Memory B cell (primary cell): ENCODE measurements around the gene EXOSC2.

Experiments
- ATAC-seq: fragments of 150-1000 bp; cut with Tn5 transposase; 2 replicates; pipeline ENCODE4 v1.10.0; 2021; ENCODE audit warnings: low read depth, mild to moderate bottlenecking, moderate library complexity
- DNase-seq, 2 donors: peaks; one replicate each; pipeline ENCODE4 v3.0.0; 2022; ENCODE audit warnings: low spot score in 2 of 2
- H3K27ac Mint-ChIP-seq: one replicate; pipeline ENCODE4 v1.8.0; 2022; ENCODE audit warnings: mild to moderate bottlenecking, moderate library complexity, mixed read lengths
- H3K27me3 Mint-ChIP-seq: one replicate; pipeline ENCODE4 v1.8.0; 2022; ENCODE audit warnings: mixed read lengths
- H3K36me3 Mint-ChIP-seq: one replicate; pipeline ENCODE4 v1.8.0; 2022; ENCODE audit warnings: mild to moderate bottlenecking, mixed read lengths
- H3K4me1 Mint-ChIP-seq: one replicate; pipeline ENCODE4 v1.8.0; 2022; ENCODE audit warnings: mixed read lengths
- H3K4me3 Mint-ChIP-seq: one replicate; pipeline ENCODE4 v1.8.0; 2022; ENCODE audit warnings: mild to moderate bottlenecking, moderate library complexity, mixed read lengths
- H3K9me3 Mint-ChIP-seq: one replicate; pipeline ENCODE4 v1.8.0; 2022; ENCODE audit warnings: mixed read lengths

EXOSC2 gene

GRCh38 chr9:130663977-130664250 lies 29.7 kb upstream of the EXOSC2 start:
- Mint-ChIP-seq H3K27me3 (peaks cover 25% of the 10 kb centered on the region), H3K27ac (no peak overlapping the region)

DNA sequence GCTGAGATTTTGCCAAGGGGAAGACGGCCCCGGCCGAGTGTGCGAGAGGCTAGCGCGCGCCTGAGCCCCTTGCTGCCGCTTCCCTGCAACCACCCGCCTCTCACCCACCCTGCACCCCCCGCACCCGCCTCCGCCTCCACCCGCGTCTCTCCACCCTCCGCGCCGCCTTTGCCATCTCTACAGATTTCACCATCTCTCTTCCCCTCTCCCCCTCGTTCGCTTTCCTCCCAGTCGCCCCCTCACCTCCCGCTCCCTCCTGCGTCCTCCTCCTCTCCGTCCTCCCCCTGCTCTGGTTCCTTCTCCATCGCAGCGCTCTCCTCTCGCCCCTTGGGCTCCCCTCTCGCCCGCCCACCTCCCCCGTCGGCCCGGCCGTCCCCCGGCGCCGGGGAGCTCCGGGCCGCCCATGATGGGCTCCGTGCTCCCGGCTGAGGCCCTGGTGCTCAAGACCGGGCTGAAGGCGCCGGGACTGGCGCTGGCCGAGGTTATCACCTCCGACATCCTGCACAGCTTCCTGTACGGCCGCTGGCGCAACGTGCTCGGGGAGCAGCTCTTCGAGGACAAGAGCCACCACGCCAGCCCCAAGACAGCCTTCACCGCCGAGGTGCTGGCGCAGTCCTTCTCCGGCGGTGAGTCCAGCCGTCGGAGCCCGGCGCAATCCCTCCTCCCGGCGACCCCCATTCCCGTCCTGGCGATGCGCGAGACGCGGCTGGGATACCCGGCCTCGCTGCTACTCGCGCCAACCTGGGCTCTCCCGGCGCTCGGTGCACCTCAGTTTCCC lies 29.1 kb upstream of the EXOSC2 start, which contains the start of gene PRDM12:
Gene PRDM12, plus strand, starts transcription at position 344 of the 778 bp plus-strand sequence. Its CDS starts 60 bp downstream, at position 404.
- no peak for DNase-seq
- Mint-ChIP-seq H3K27me3 (peaks cover 23% of the 10 kb centered on the region), H3K4me3 (peak within 1 kb of the TSS; percentile 61), H3K9me3 (no peaks in the 10 kb centered on the region), H3K4me1 (peaks cover 14% of the 10 kb centered on the region), H3K36me3 (peaks cover 1% of the 10 kb centered on the region), H3K27ac (no peak within 1 kb of the TSS)
- no peak for ATAC-seq

More at GRCh38 chr9:130663977-130664250, 29.7 kb upstream of the EXOSC2 start:
- Mint-ChIP-seq H3K36me3 (peaks cover 1% of the 10 kb centered on the region), H3K4me1 (peaks cover 14% of the 10 kb centered on the region), H3K9me3 (no peaks in the 10 kb centered on the region), H3K4me3 (peak overlapping the region; percentile 61)
- no peak for ATAC-seq
- no peak for DNase-seq

GRCh38 chr9:130665029-130665430 lies 28.6 kb upstream of the EXOSC2 start:
- DNase-seq: no peak
- Mint-ChIP-seq H3K27ac (no peak overlapping the region), H3K36me3 (peaks cover 1% of the 10 kb centered on the region), H3K4me1 (peaks cover 12% of the 10 kb centered on the region), H3K27me3 (peaks cover 20% of the 10 kb centered on the region), H3K9me3 (no peaks in the 10 kb centered on the region), H3K4me3 (peak overlapping the region; percentile 15)
- no peak for ATAC-seq

GRCh38 chr9:130665431-130666392 lies 27.9 kb upstream of the EXOSC2 start:
- peak in 1 of 2 donors; percentile 29 for DNase-seq
- no peak overlapping the region for H3K27ac Mint-ChIP-seq
- H3K36me3 Mint-ChIP-seq: peaks cover 1% of the 10 kb centered on the region
- peaks cover 20% of the 10 kb centered on the region for H3K27me3 Mint-ChIP-seq
- ATAC-seq: peak; percentile 60
- H3K9me3 Mint-ChIP-seq: no peaks in the 10 kb centered on the region
- peaks cover 12% of the 10 kb centered on the region for H3K4me1 Mint-ChIP-seq
- peak overlapping the region; percentile 15 for H3K4me3 Mint-ChIP-seq

- no peak overlapping the region for H3K27ac Mint-ChIP-seq
Measured at GRCh38 chr9:130666393-130667119, 27.0 kb upstream of the EXOSC2 start.

GRCh38 chr9:130667120-130667435 lies 26.5 kb upstream of the EXOSC2 start:
- no peak overlapping the region for H3K27ac Mint-ChIP-seq
- no peak overlapping the region for H3K4me3 Mint-ChIP-seq
- ATAC-seq: no peak
- H3K27me3 Mint-ChIP-seq: peaks cover 20% of the 10 kb centered on the region
- H3K36me3 Mint-ChIP-seq: peaks cover 1% of the 10 kb centered on the region
- H3K9me3 Mint-ChIP-seq: no peaks in the 10 kb centered on the region
- no peak for DNase-seq
- peaks cover 12% of the 10 kb centered on the region for H3K4me1 Mint-ChIP-seq

More at GRCh38 chr9:130666393-130667119, 27.0 kb upstream of the EXOSC2 start:
- Mint-ChIP-seq H3K4me3 (no peak overlapping the region), H3K4me1 (peaks cover 12% of the 10 kb centered on the region), H3K27me3 (peaks cover 20% of the 10 kb centered on the region), H3K9me3 (no peaks in the 10 kb centered on the region), H3K36me3 (peaks cover 1% of the 10 kb centered on the region)
- DNase-seq (no peak), ATAC-seq (no peak)

DNA sequence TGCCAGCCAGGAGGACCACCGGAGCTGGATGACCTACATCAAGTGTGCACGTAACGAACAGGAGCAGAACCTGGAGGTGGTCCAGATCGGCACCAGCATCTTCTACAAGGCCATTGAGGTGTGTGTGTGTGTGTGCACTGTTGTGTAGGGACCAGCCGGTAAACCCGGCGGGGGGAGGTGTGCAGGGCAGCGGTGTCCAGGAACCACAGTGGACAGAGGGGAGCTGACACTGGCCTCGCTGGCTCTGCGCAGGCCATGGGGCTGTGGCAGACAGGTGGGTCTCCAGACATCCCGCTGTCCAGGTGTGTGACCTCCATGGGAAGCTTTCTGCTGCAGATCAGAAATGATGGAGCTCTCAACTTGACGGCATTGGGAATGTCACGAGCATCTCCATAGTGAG lies 25.4 kb upstream of the EXOSC2 start:
- DNase-seq (no peak), ATAC-seq (no peak)
- Mint-ChIP-seq H3K4me3 (no peak overlapping the region), H3K27ac (no peak overlapping the region), H3K9me3 (no peaks in the 10 kb centered on the region), H3K36me3 (peaks cover 1% of the 10 kb centered on the region), H3K4me1 (peaks cover 6% of the 10 kb centered on the region), H3K27me3 (peaks cover 16% of the 10 kb centered on the region)

DNA sequence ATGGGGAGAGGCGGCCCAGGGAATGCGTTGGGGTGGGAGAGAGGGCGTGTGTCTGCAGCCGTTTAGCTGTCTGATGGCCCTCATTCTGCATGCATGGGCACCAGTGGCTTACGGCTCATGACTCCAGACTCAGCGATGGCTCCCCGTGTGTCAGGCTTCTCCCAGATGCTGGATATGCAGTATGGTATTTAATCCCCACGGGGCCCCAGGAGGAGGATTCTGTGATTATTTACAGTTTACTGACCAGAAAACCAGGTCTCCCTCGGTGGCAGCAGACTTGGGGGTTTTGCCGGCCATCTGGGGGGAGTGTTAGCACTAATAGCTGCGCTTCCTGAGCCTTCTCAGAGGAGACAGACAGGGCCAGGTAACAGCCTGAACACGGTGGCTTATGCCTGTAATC lies 24.9 kb upstream of the EXOSC2 start:
- peaks cover 14% of the 10 kb centered on the region for H3K27me3 Mint-ChIP-seq
- DNase-seq (no peak), ATAC-seq (no peak)
- H3K4me3 Mint-ChIP-seq: no peak overlapping the region
- H3K4me1 Mint-ChIP-seq: peaks cover 6% of the 10 kb centered on the region
- H3K9me3 Mint-ChIP-seq: no peaks in the 10 kb centered on the region
- H3K27ac Mint-ChIP-seq: no peak overlapping the region
- H3K36me3 Mint-ChIP-seq: peaks cover 1% of the 10 kb centered on the region

DNA sequence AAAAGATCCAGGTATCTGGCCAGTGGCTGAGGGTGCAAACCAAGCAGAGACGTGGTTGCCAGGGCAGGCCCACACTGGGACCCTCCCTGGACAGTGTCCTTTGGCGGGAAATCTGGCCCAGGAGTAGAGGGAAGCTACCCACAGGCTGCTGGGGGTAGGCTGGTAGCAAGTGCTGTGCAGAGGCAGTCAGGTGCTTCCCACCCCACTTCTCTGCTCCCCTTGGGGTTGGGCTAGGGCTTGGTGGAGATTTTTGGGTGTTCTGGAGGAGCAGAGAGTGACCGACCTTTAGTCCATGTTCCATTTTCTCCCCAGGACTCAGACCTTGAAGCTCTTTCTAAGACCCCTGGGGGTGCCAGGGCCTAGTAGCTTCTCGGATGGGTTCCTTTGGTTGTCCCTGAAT lies 23.6 kb upstream of the EXOSC2 start:
- Mint-ChIP-seq H3K4me3 (no peak overlapping the region), H3K9me3 (no peaks in the 10 kb centered on the region)
- ATAC-seq: no peak

DNA sequence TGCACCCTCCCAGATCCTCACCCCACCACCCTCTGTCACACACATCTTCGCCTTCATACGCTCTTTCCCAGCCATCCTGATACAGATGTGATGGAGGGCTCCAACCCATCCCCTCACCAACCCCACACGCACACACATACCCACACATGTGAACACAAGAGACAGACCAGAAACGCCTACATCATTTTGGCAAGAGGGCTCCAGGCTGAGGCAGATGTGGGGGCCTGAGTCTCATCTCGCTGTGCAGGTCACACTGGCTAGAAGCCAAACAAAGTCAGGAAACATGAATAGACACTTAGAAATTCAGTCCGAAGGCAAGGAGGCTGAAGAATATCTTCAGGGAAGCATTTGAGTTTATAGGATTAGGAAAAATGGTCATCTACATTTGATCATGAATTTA lies 22.9 kb upstream of the EXOSC2 start:
- no peak overlapping the region for H3K4me3 Mint-ChIP-seq
- H3K27me3 Mint-ChIP-seq: peaks cover 9% of the 10 kb centered on the region
- H3K9me3 Mint-ChIP-seq: no peaks in the 10 kb centered on the region
- H3K4me1 Mint-ChIP-seq: no peaks in the 10 kb centered on the region
- no peak for DNase-seq
- ATAC-seq: no peak
- no peak overlapping the region for H3K27ac Mint-ChIP-seq
- H3K36me3 Mint-ChIP-seq: no peaks in the 10 kb centered on the region

More for the DNA sequence above, 23.6 kb upstream of the EXOSC2 start:
- H3K4me1 Mint-ChIP-seq: peaks cover 3% of the 10 kb centered on the region
- peaks cover 1% of the 10 kb centered on the region for H3K36me3 Mint-ChIP-seq
- H3K27ac Mint-ChIP-seq: no peak overlapping the region
- no peak for DNase-seq
- H3K27me3 Mint-ChIP-seq: peaks cover 12% of the 10 kb centered on the region

DNA sequence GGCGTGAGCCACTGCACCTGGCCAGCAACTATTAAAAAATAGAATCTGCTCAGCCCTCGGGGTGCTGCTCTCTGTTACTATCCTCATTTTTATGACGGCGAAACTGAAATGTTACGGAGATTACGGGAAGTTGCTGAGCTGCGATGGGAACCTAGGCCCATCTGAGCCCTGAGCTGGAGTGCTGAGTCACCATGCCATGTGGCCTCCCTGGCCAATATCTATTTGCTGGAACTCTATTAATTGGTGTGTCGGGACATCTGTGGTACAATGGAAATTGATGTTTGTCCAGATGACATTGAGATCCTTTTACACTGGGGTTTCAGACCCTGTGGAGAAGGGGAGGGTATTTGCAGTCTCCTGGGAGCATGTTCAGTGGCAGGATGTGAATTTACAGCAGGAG lies 21.1 kb upstream of the EXOSC2 start:
- no peak overlapping the region for H3K27ac Mint-ChIP-seq
- H3K27me3 Mint-ChIP-seq: peaks cover 7% of the 10 kb centered on the region

DNA sequence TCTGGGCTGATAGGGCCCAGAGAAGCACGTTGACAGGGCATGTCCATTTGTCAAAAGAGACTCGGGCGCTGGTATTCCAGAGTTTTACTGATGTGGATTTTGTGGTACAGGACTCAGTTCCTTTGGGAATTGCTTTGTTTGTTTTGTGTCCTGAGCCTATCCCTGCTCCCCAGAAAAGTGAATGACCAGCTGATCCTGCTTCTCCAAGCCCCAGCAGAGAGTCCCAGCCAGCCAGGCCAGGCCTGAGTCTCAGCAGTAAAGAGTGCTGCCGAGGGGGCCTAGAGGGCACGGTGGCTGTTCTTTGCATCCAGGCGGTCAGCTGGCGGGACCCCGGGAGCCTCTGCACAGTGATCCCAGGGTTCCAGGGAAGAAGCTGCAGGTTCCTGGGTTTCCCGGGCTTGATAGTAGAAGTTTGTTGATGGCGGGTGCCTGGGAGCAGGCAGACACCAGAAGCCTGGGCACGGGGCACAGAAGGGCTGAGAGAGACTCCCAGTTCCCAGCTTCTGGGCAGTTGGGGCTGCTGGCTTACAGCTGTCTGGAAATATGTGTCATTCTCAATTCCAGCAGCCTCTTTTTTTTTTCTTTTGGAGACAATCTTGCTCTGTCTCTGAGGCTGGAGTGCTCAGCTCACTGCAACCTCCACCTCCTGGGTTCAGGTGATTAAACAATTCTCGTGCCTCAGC lies 20.5 kb upstream of the EXOSC2 start:
- no peak for DNase-seq
- Mint-ChIP-seq H3K4me1 (no peaks in the 10 kb centered on the region), H3K4me3 (no peak overlapping the region), H3K27ac (no peak overlapping the region), H3K36me3 (no peaks in the 10 kb centered on the region), H3K27me3 (peaks cover 4% of the 10 kb centered on the region), H3K9me3 (no peaks in the 10 kb centered on the region)
- ATAC-seq: no peak

More for the DNA sequence above, 21.1 kb upstream of the EXOSC2 start:
- H3K4me1 Mint-ChIP-seq: no peaks in the 10 kb centered on the region
- H3K9me3 Mint-ChIP-seq: no peaks in the 10 kb centered on the region
- H3K4me3 Mint-ChIP-seq: no peak overlapping the region
- no peak for DNase-seq
- no peaks in the 10 kb centered on the region for H3K36me3 Mint-ChIP-seq
- no peak for ATAC-seq

DNA sequence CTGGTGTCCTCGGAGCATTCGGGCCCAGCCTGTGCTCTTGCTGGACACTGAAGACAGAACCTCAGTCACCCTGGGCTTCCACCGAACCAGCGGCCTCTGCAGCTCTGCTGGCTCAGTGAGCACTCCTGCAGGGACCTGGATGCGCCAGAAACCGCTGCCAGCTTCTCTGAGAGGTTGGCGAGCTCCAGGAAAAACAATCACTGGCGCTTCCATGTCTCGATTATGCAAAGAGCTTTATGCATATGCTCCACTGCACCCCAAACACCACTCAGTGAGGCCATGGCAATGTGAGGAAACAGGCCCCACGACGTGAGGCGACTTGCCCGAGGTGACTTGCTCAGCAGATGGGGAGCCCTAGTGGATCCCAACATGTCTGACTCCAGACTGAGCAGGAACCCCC lies 18.2 kb upstream of the EXOSC2 start:
- ATAC-seq: no peak
- Mint-ChIP-seq H3K36me3 (no peaks in the 10 kb centered on the region), H3K9me3 (no peaks in the 10 kb centered on the region), H3K4me3 (no peak overlapping the region), H3K27ac (no peak overlapping the region), H3K27me3 (peaks cover 2% of the 10 kb centered on the region), H3K4me1 (no peaks in the 10 kb centered on the region)
- DNase-seq: no peak
